Activated CD8-positive, alpha-beta T cell treated with anti-CD3 and anti-CD28 coated beads for 36 hours (primary cell): ENCODE measurements around the gene RXFP1. TPM values are rescaled to one million over a fixed set of nuclear protein-coding genes. Genes with fewer than 3 reads are reported as not detected.

ENCODE experiments used
- ATAC-seq: fragments of 200-7000 bp; cut with Tn5 transposase; one replicate; pipeline ENCODE4 v1.10.0; 2021; ENCODE audit warnings: mild to moderate bottlenecking, moderate library complexity
- CTCF ChIA-PET: fragments of 350-600 bp; sonication (Branson Sonifier 250); formaldehyde crosslinking; loops from one replicate; lab custom pipeline; 2021; ENCODE audit warnings: antibody characterized with exemption; lab: Charles Lee
- POLR2A ChIA-PET: fragments of 350-600 bp; sonication (Branson Sonifier 250); formaldehyde crosslinking; loops from one replicate; lab custom pipeline; 2021; ENCODE audit warnings: antibody characterized with exemption; lab: Charles Lee
- DNase-seq: peaks from one replicate; pipeline ENCODE4 v3.0.0-alpha.2; 2020
- H3K27ac Mint-ChIP-seq: one replicate; pipeline ENCODE4 v1.8.0; 2021; ENCODE audit warnings: mild to moderate bottlenecking, mixed read lengths
- H3K27me3 Mint-ChIP-seq: one replicate; pipeline ENCODE4 v1.8.0; 2021; ENCODE audit warnings: mixed read lengths
- H3K36me3 Mint-ChIP-seq: one replicate; pipeline ENCODE4 v1.8.0; 2021; ENCODE audit warnings: low read depth, mixed read lengths
- H3K4me1 Mint-ChIP-seq: one replicate; pipeline ENCODE4 v1.8.0; 2021; ENCODE audit warnings: low read depth, mixed read lengths
- H3K4me3 Mint-ChIP-seq: one replicate; pipeline ENCODE4 v1.8.0; 2021; ENCODE audit warnings: mild to moderate bottlenecking, moderate library complexity, mixed read lengths
- H3K9me3 Mint-ChIP-seq: one replicate; pipeline ENCODE4 v1.8.0; 2021; ENCODE audit warnings: mixed read lengths
- intact Hi-C: fragments of 100-400 bp; cut with micrococcal nuclease; formaldehyde crosslinking; loops from one replicate; pipeline ENCODE4 v1.10.0; 2022
- total RNA-seq, 2 experiments: library from RNA; stranded (reverse); gene quantifications; one replicate each; pipeline ENCODE4 v1.2.3, GENCODE V29; 2021
- TF ChIP-seq, protein P1 (sequence below): fragments of 200-600 bp; IDR thresholded peaks from one replicate; pipeline ENCODE4 v1.8.0; 2022; ENCODE audit warnings: antibody characterized with exemption, mild to moderate bottlenecking

RXFP1 gene
- total RNA-seq, 2 experiments from 2014 or later, result not detected

DNA sequence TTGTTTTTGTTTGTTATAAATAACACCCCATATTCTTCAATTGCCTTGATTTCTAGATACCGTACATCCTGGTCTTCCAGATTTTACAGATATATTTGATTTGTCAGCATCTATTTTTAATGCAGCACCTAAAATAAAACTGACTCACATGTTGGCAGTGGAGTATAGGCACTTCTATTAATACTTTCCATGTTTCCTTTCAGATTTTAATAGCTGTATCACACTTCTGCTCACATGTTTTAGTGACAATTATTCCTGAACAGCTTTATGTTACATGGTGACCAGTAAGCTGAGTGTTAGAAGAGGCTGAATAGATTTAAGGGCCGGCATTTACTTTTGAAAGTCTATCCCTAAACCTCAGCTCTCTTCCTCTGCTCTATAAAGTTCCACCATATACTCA is 103.9 kb downstream of the RXFP1 start:
- CTCF ChIA-PET, result interaction anchor here (0.7 to 1.6 kb wide), 4 partner anchors 24 to 373 kb away, joined by 3 to 4 read pairs (median 4); no protein-coding TSS in a partner anchor
- TF ChIP-seq, protein P1, sequence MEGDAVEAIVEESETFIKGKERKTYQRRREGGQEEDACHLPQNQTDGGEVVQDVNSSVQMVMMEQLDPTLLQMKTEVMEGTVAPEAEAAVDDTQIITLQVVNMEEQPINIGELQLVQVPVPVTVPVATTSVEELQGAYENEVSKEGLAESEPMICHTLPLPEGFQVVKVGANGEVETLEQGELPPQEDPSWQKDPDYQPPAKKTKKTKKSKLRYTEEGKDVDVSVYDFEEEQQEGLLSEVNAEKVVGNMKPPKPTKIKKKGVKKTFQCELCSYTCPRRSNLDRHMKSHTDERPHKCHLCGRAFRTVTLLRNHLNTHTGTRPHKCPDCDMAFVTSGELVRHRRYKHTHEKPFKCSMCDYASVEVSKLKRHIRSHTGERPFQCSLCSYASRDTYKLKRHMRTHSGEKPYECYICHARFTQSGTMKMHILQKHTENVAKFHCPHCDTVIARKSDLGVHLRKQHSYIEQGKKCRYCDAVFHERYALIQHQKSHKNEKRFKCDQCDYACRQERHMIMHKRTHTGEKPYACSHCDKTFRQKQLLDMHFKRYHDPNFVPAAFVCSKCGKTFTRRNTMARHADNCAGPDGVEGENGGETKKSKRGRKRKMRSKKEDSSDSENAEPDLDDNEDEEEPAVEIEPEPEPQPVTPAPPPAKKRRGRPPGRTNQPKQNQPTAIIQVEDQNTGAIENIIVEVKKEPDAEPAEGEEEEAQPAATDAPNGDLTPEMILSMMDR, result no peak
- POLR2A ChIA-PET, result no interaction called here

DNA sequence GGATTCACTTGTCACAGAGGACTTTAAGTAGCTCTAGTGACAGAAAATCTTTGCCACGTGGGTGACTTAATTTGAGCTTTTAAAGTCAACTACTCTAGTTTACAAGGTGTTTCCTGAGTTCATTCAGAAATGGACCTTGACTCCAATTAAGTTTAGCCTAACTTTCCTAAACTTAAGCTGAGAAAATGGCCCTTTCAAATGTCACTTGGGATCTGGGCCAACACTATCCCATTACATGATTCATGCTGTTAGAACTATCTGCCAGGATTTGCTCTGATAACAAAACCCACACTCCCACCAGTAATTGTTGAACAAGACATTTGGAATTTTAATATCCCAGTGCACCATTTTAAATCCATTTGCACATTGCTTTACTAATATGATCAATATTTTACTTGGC is 109.2 kb downstream of the RXFP1 start:
- H3K9me3 Mint-ChIP-seq, result no peaks in the 10 kb centered on the region
- no peaks in the 10 kb centered on the region for H3K27me3 Mint-ChIP-seq
- no peaks in the 10 kb centered on the region for H3K36me3 Mint-ChIP-seq
- no peaks in the 10 kb centered on the region for H3K4me1 Mint-ChIP-seq
- ChIA-PET POLR2A (no interaction called here), CTCF (interaction anchor here (1.4 kb wide), 1 partner anchor 370 kb away, joined by 4 read pairs; no protein-coding TSS in a partner anchor)
- intact Hi-C loops, result no loop called here
- no peak overlapping the region for H3K27ac Mint-ChIP-seq
- ATAC-seq (no peak), DNase-seq (no peak)
- TF ChIP-seq, protein P1, result no peak
- H3K4me3 Mint-ChIP-seq, result no peak overlapping the region

More for the DNA sequence above, 103.9 kb downstream of the RXFP1 start:
- no peaks in the 10 kb centered on the region for H3K27me3 Mint-ChIP-seq
- no peaks in the 10 kb centered on the region for H3K9me3 Mint-ChIP-seq
- intact Hi-C loops, result loop anchor here (2.0 kb wide), 1 partner anchor 365 kb away; no protein-coding TSS in a partner anchor
- no peak overlapping the region for H3K4me3 Mint-ChIP-seq
- H3K4me1 Mint-ChIP-seq, result no peaks in the 10 kb centered on the region
- H3K27ac Mint-ChIP-seq, result no peak overlapping the region
- no peaks in the 10 kb centered on the region for H3K36me3 Mint-ChIP-seq
- ATAC-seq (no peak), DNase-seq (no peak)

DNA sequence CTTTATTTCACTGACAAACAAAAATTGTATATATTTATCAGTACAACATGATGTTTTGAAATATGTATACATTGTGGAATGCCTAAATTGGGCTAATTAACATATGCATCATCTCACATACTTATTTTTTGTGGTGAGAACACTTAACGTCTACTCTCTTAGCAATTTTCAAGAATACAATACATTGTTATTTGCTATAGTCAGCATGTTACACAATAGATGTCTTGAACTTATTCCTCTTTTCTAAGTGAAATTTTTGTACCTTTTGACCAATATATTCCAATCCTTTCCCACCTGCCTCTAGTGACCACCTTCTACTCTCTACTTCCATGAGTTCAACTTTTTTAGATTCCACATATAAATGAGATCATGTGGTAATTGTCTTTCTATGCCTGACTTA is 114.9 kb downstream of the RXFP1 start:
- peaks cover 2% of the 10 kb centered on the region for H3K27me3 Mint-ChIP-seq
- DNase-seq (no peak), ATAC-seq (no peak)
- H3K9me3 Mint-ChIP-seq, result no peaks in the 10 kb centered on the region
- intact Hi-C loops, result no loop called here
- H3K36me3 Mint-ChIP-seq, result no peaks in the 10 kb centered on the region
- H3K4me1 Mint-ChIP-seq, result no peaks in the 10 kb centered on the region
- POLR2A ChIA-PET, result no interaction called here
- no peak overlapping the region for H3K4me3 Mint-ChIP-seq
- TF ChIP-seq, protein P1, result no peak
- no peak overlapping the region for H3K27ac Mint-ChIP-seq
- CTCF ChIA-PET, result no interaction called here

DNA sequence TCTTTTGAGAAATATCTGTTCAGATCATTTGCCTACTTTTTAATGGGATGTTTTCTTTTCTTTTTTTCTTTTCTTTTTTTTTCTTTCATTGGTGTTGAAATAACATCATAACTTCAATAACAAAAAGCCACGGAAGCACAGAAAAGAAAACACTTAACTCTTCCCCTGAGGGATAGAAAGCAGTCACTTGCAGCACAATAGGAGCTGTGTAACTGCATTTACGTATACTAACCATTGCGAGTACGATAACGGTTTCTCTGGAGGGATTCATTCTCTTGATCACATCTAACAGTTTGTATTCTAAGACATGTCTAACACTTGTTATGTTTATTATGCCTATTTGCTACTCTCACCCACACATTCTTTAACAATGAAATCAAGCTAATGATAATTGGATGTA is 122.7 kb downstream of the RXFP1 start:
- ATAC-seq (no peak), DNase-seq (no peak)
- intact Hi-C loops, result no loop called here
- ChIA-PET CTCF (no interaction called here), POLR2A (no interaction called here)
- Mint-ChIP-seq H3K4me3 (no peak overlapping the region), H3K27ac (no peak overlapping the region), H3K9me3 (no peaks in the 10 kb centered on the region), H3K4me1 (no peaks in the 10 kb centered on the region), H3K27me3 (peaks cover 7% of the 10 kb centered on the region), H3K36me3 (no peaks in the 10 kb centered on the region)
- TF ChIP-seq, protein P1, result no peak

GRCh38 chr4:158644760-158645159 is 123.1 kb downstream of the RXFP1 start:
- ChIA-PET CTCF (no interaction called here), POLR2A (no interaction called here)
- ATAC-seq (no peak), DNase-seq (no peak)
- TF ChIP-seq, protein P1, result no peak
- intact Hi-C loops, result no loop called here
- Mint-ChIP-seq H3K27ac (no peak overlapping the region), H3K9me3 (no peaks in the 10 kb centered on the region), H3K36me3 (no peaks in the 10 kb centered on the region), H3K4me1 (no peaks in the 10 kb centered on the region), H3K27me3 (peaks cover 7% of the 10 kb centered on the region), H3K4me3 (no peak overlapping the region)
